Activated T-cell treated with anti-CD3 and anti-CD28 coated beads for 24 hours (primary cell): ENCODE data around the gene NME9.

Experiments used
- DNase-seq: peaks from one replicate; pipeline ENCODE4 v3.0.0-alpha.2; 2020; ENCODE audit warnings: low read depth

NME9 gene

DNA sequence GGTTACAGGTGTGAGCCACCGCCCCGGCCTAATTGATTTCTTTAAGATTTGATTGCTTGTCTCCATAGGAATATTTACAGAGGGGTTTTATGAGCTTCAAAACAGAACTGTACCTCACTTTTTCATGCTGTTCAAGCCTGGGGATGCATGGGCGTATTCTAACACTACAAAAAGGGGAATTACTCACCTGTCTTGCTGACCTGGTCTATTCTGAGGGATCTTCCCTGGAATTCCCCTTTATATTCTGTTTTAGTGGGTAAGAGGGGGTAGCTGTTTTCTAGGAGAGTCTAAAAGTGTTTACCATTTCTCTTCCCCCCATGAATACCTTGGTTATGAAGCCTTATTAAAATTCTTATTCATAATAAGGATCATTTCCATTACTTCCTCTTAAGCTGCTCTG is 48.1 kb downstream of the NME9 start:
- no peak for DNase-seq

DNA sequence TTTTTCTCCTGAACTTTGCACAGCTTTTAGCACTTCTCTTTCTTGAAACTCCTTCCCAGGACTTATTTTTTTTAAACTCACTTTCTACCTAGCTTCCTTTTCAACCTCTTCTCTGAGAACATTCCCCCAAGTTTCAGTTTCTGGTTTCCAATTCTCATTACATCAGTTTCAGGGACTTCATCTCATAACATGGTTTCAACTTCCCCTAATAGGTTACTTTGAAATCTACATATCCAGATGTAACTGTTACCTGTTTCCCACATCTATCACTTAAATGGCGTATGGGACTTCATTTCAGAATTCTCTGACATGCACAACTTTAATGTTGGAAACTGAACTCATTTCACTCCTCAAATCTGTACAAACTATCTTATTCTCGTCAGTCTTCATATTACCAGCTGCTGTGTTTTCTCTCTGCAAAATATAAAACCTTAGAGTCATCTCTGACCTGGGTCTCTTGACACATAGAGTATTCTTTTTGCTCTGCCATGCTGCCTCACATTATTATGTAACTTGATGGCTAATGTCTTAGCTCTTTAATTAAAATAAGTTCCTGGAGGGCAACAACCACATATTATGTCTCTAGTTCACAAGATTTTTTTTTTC is 58.4 kb downstream of the NME9 start:
- DNase-seq = no peak

DNA sequence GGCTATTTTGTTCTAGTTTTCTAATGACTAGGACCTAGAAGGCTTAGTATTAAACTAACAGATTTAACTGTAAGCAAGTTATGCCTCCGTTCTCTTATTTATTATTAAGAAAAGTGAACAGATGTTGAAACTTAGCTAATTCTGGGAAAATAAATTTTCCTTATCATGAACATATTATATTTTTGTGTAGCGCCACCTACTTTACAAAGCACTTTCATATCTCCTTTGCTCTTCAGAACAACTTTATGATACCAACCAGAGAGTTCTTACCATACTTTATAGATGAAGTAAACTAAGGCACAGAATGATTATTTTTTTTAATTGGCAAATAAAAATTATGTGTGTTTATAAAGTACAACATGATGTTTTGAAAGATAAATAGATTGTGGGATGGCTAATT is 59.4 kb downstream of the NME9 start:
- no peak for DNase-seq

DNA sequence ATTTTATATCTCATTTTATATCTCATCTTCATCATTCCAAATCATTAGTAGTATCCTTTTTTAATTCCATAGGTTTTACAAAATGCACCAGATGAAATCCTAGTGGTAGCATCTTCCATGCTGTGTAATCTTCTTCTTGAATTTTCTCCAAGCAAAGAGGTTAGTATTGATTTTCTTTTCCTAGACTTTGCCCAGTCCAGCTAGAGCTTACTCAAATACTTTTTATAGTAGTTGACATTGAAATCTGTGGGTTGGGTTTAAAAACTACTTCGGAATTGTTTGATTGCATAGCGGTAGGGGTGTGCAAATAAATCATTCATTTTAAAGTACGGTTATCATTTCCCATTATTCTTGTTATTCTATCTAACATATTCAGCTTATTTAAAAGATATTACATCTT is 62.6 kb downstream of the NME9 start:
- DNase-seq = no peak

DNA sequence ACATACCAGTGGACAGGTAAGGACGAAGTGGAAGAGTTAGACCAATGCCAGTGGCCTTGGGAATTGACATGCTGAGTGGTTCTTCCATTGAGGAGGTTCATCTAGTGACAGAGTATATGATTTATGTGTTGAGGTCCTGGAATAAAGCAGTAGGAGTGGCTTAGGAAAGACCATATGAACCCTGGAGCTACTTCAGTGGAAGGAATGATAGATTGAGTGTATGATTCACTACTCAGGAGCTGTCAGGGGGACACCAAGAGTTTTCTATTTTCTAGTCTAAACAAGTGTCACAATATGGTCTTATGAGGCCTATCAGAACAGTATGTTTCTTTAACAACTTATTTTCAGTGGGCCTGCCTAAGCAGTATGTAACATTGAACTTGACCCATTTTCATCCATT is 63.9 kb downstream of the NME9 start:
- no peak for DNase-seq

DNA sequence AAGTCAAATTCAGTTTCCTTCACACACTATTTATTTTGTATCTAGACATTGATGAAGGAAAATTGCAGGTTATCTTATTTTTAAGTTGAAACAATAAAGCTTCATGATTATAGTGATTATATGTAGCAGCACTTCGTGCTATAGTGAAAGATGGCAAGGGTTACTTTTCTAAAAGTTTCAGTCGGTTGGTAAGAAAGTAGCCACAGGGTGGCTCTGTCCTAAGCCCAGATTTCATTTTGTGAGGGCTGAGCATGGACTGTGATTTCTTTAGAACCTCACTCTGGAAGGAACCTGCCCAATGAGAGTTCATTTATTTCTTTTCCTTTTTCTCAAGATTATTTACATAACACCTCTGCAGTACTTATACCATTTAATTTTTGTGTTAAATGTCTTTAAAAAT is 66.5 kb downstream of the NME9 start:
- DNase-seq = no peak

DNA sequence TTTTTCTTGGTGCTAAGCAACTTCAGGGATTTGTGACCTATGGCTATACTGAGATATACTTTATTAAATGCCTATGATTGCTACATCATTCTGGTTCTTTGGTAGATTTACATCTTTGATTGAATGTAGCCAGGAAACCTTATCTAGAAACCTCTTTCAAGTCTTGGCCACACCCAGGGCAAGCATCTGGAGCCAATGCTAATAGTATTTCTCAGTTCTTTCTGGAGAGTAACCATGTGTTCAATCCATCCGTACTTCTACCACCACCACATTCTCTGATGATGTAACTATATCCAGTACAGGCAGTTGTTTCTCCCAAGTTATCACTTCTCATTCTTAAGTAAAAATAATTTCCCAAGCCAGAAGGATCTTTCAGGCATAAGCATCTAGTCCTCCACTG is 69.0 kb downstream of the NME9 start:
- DNase-seq = no peak

DNA sequence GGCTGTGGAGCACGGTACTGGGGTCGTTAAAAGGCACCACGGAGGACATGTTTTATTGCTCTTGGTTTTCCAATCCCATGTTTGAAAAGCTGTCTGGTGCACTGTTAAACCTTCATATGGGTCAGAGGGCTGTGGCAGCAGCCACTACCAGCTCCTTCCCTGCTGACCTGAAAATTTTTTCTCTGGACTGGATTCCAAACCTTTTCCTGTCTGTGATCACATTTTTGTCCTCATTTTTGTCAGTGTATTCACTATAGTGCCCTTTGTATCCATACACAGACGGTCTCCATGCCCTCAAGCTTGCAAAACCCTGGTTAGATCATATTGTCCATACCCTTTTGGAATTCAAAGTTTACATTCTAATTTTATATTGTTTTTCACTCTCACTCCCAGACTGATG is 70.5 kb downstream of the NME9 start:
- DNase-seq = no peak

DNA sequence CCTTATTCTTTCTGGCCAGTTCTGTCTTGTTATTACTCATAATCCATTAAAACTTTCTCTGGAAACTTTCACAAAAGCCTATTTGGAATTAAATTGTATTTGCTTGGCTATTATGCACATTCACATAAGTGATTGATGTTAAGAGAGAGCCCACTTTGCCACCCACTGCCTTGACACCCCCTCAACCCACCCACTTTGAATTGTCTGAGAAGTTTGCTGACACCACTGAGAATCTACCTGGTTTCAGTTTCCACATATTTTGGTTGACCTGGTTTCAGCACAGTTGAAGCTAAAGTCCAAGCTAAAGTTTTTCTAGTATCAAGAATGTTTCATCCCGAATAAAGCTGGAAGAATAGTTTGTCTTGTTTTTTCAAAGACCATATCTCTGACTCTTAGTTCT is 71.7 kb downstream of the NME9 start:
- DNase-seq = no peak

DNA sequence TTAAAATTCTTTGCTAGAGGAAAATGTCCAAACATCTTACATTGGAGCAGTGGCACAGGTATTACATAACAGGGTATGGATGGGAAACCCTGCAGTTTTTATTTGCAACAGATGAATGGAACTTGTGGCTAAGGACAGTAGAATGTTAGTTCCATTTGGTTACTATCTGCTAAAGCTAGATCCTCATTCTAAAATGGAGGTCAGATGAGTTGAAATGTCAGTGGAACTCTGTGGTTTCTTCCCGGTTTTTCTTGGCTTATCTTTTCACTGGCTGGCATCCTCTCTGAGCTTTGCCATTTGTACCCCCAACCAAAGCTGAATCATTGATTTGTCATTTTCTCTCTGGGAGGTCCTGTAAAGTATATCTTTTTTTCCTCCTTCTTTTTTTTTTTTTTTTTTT is 73.6 kb downstream of the NME9 start:
- no peak for DNase-seq

DNA sequence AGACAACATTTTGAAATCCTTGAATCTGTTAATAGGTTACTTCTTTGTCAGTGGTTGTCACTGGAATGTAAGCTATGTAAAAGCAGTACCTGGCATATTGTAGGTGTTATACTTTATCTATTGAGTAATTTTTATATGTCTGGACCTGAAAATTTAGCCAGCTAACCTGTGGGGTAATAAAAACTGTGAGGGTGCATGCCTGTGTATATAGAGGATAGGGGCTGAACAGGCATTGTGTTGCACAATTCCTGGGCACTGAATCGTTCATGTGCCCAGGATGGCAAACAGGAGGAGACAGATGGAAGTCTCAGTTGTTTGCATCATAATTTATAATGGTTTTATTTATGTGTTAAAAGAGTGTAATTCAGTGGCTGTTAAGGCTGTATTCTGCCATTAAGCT is 75.4 kb downstream of the NME9 start:
- DNase-seq = no peak

DNA sequence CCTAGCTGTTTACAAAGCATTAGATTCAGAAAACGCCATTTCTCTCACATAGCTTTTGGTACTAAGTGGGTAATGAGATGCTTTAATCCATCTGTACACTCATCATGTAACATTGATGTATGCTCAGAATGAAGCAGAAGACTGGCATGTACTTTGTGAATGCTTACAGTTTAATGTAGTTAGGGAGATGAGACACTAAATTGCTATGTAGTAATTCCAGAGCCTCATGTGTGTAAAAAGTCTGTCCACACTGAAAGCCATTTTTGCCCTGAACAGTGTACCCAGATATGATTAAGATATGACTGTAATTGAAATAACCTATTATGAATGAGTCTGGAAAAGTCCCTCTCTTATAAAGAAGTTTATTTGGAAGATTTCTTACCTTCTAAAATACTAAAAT is 76.0 kb downstream of the NME9 start:
- no peak for DNase-seq
